ENCODE data around the gene EHBP1L1. TPM values are rescaled to one million over a fixed set of nuclear protein-coding genes. Genes with fewer than 3 reads are reported as not detected.

The EHBP1L1 gene
- total and polyA plus RNA-seq, 9 donors, result 21.7 to 63.0 (median 40.3) TPM

- peaks cover 3% of the 10 kb centered on the region for H3K4me1 ChIP-seq (ENCODE audit: insufficient read depth)
- H3K36me3 ChIP-seq, result no peaks in the 10 kb centered on the region
- H3K9me3 ChIP-seq, result no peaks in the 10 kb centered on the region
- DNase-seq, result peak in 1 of 5 donors; percentile 29
- intact Hi-C loops (cut with DNase I), result loop anchor here in 1 of 4 donors (2.0 kb wide), 1 partner anchor 150 kb away; no protein-coding TSS in a partner anchor
- no peak for TF ChIP-seq EP300 (IDR thresholded peaks at IDR 0.05)
- TF ChIP-seq POLR2A (IDR thresholded peaks at IDR 0.05), result no peak
- no peak for TF ChIP-seq CTCF (IDR thresholded peaks at IDR 0.05)
- H3K27me3 ChIP-seq, result no peaks in the 10 kb centered on the region
- no peak overlapping the region for H3K27ac ChIP-seq
- 83 to 90% (median 84%) methylated on average over 14 of the region's 14 CpGs for WGBS, 3 donors
- H3K4me3 ChIP-seq, result no peak overlapping the region
These were observed 42.9 kb downstream of the EHBP1L1 start for GRCh38 chr11:65618763-65619162.

- 86 to 89% (median 87%) methylated on average over 27 to 29 of the region's 29 CpGs for WGBS, 3 donors
- TF ChIP-seq CTCF (IDR thresholded peaks at IDR 0.05) (no peak), EP300 (IDR thresholded peaks at IDR 0.05) (no peak), POLR2A (IDR thresholded peaks at IDR 0.05) (no peak)
- no peaks in the 10 kb centered on the region for H3K9me3 ChIP-seq
- no peak overlapping the region for H3K4me3 ChIP-seq
- intact Hi-C loops (cut with DNase I), result loop anchor here in 1 of 4 donors (2.0 kb wide), 1 partner anchor 149 kb away; no protein-coding TSS in a partner anchor
- no peaks in the 10 kb centered on the region for H3K27me3 ChIP-seq
- no peaks in the 10 kb centered on the region for H3K36me3 ChIP-seq
- peaks cover 3% of the 10 kb centered on the region for H3K4me1 ChIP-seq (ENCODE audit: insufficient read depth)
- DNase-seq, result peak in 1 of 5 donors; percentile 31
- H3K27ac ChIP-seq, result no peak overlapping the region
These were observed 43.6 kb downstream of the EHBP1L1 start for GRCh38 chr11:65619281-65619928.

- TF ChIP-seq CTCF (IDR thresholded peaks at IDR 0.05), result no peak
- no peak for TF ChIP-seq POLR2A (IDR thresholded peaks at IDR 0.05)
- TF ChIP-seq EP300 (IDR thresholded peaks at IDR 0.05), result no peak
These were observed 44.8 kb downstream of the EHBP1L1 start for GRCh38 chr11:65620666-65621065.

GRCh38 chr11:65621460-65621859, 45.6 kb downstream of the EHBP1L1 start:
- peaks cover 3% of the 10 kb centered on the region for H3K4me1 ChIP-seq (ENCODE audit: insufficient read depth)
- no peak overlapping the region for H3K4me3 ChIP-seq
- no peaks in the 10 kb centered on the region for H3K27me3 ChIP-seq
- H3K9me3 ChIP-seq, result no peaks in the 10 kb centered on the region
- TF ChIP-seq EP300 (IDR thresholded peaks at IDR 0.05) (no peak), CTCF (IDR thresholded peaks at IDR 0.05) (no peak), POLR2A (IDR thresholded peaks at IDR 0.05) (no peak)
- intact Hi-C loops (cut with DNase I), result no loop called here
- WGBS, 3 donors, result 91 to 94% (median 93%) methylated on average over 14 of the region's 14 CpGs
- no peak for DNase-seq
- H3K36me3 ChIP-seq, result no peaks in the 10 kb centered on the region
- no peak overlapping the region for H3K27ac ChIP-seq

More at GRCh38 chr11:65620666-65621065, 44.8 kb downstream of the EHBP1L1 start:
- Histone ChIP-seq H3K4me3 (no peak overlapping the region), H3K36me3 (no peaks in the 10 kb centered on the region), H3K4me1 (ENCODE audit: insufficient read depth) (peaks cover 3% of the 10 kb centered on the region), H3K27ac (no peak overlapping the region), H3K27me3 (no peaks in the 10 kb centered on the region), H3K9me3 (no peaks in the 10 kb centered on the region)
- WGBS, 3 donors, result 89 to 91% (median 90%) methylated on average over 19 of the region's 19 CpGs
- peak in 1 of 5 donors; percentile 21 for DNase-seq
- intact Hi-C loops (cut with DNase I), result no loop called here

Data from ovary (tissue), 9 donors.